Vagina (tissue), 2 donors: ENCODE data around the gene DDX18.

Experiments used
- CTCF ChIP-seq, 3 experiments: fragments of 450-650 bp in 2 of 3; fragments of 200-600 bp in 1 of 3; sonication (generic) in 1 of 3; IDR thresholded peaks; one replicate each; pipeline ENCODE4 v1.5.1; 2017 to 2019; ENCODE audit warnings: antibody characterized with exemption in 3 of 3, mild to moderate bottlenecking in 2 of 3, moderate library complexity in 2 of 3
- POLR2A ChIP-seq, 2 donors: fragments of 450-650 bp; IDR thresholded peaks; one replicate each; pipeline ENCODE4 v1.6.1; 2017; ENCODE audit warnings: antibody characterized with exemption in 2 of 2, mild to moderate bottlenecking in 2 of 2, moderate library complexity in 2 of 2
- POLR2AphosphoS5 ChIP-seq, 2 donors: sonication (generic); formaldehyde crosslinking; IDR thresholded peaks; one replicate each; pipeline ENCODE4 v1.9.0; 2017; ENCODE audit warnings: antibody characterized with exemption in 2 of 2, mild to moderate bottlenecking in 2 of 2, low read depth in 1 of 2; ENCODE audit not compliant: insufficient read depth in 1 of 2

GRCh38 chr2:117850015-117850414 lies 35.5 kb downstream of the DDX18 start:
- TF ChIP-seq CTCF (IDR thresholded peaks at IDR 0.05) (no peak), POLR2A (IDR thresholded peaks at IDR 0.05) (no peak), POLR2AphosphoS5 (IDR thresholded peaks at IDR 0.05; ENCODE audit: insufficient read depth in 1 of 2, low read depth in 1 of 2) (no peak)
